ENCODE results near the gene REEP3. TPM values are rescaled to one million over a fixed set of nuclear protein-coding genes. Genes with fewer than 3 reads are reported as not detected.

REEP3 gene
- total RNA-seq, 1 donor: 2.7 TPM

GRCh38 chr10:63584725-63585035 is 63.5 kb downstream of the REEP3 start:
- DNase-seq (ENCODE audit: low read depth in 2 of 3, low spot score in 2 of 3): no peak

- DNase-seq (ENCODE audit: low read depth in 2 of 3, low spot score in 2 of 3): no peak
These were observed 63.8 kb downstream of the REEP3 start for GRCh38 chr10:63585041-63585440.

GRCh38 chr10:63586043-63586442 is 64.8 kb downstream of the REEP3 start:
- no peak for DNase-seq (ENCODE audit: low read depth in 2 of 3, low spot score in 2 of 3)

- no peak for DNase-seq (ENCODE audit: low read depth in 2 of 3, low spot score in 2 of 3)
These were observed 66.0 kb downstream of the REEP3 start for GRCh38 chr10:63587191-63587590.

- no peak for DNase-seq (ENCODE audit: low read depth in 2 of 3, low spot score in 2 of 3)
These were observed 67.4 kb downstream of the REEP3 start for GRCh38 chr10:63588436-63589167.

- no peak for DNase-seq (ENCODE audit: low read depth in 2 of 3, low spot score in 2 of 3)
These were observed 70.6 kb downstream of the REEP3 start for GRCh38 chr10:63591600-63592379.

- DNase-seq (ENCODE audit: low read depth in 2 of 3, low spot score in 2 of 3): no peak
These were observed 72.4 kb downstream of the REEP3 start for GRCh38 chr10:63593576-63593975.

- no peak for DNase-seq (ENCODE audit: low read depth in 2 of 3, low spot score in 2 of 3)
These were observed 73.9 kb downstream of the REEP3 start for GRCh38 chr10:63595072-63595471.

GRCh38 chr10:63596924-63597323 is 75.7 kb downstream of the REEP3 start:
- no peak for DNase-seq (ENCODE audit: low read depth in 2 of 3, low spot score in 2 of 3)

- no peak for DNase-seq (ENCODE audit: low read depth in 2 of 3, low spot score in 2 of 3)
These were observed 79.3 kb downstream of the REEP3 start for GRCh38 chr10:63600540-63600939.

GRCh38 chr10:63603709-63604445 is 82.7 kb downstream of the REEP3 start:
- no peak for DNase-seq (ENCODE audit: low read depth in 2 of 3, low spot score in 2 of 3)

GRCh38 chr10:63605197-63605967 is 84.2 kb downstream of the REEP3 start:
- no peak for DNase-seq (ENCODE audit: low read depth in 2 of 3, low spot score in 2 of 3)

- DNase-seq (ENCODE audit: low read depth in 2 of 3, low spot score in 2 of 3): no peak
These were observed 87.3 kb downstream of the REEP3 start for GRCh38 chr10:63608511-63608910.

GRCh38 chr10:63611078-63611477 is 89.9 kb downstream of the REEP3 start:
- DNase-seq (ENCODE audit: low read depth in 2 of 3, low spot score in 2 of 3): no peak

- no peak for DNase-seq (ENCODE audit: low read depth in 2 of 3, low spot score in 2 of 3)
These were observed 93.2 kb downstream of the REEP3 start for GRCh38 chr10:63614371-63614891.

- no peak for DNase-seq (ENCODE audit: low read depth in 2 of 3, low spot score in 2 of 3)
These were observed 97.4 kb downstream of the REEP3 start for GRCh38 chr10:63618552-63618951.

GRCh38 chr10:63619426-63619825 is 98.2 kb downstream of the REEP3 start:
- DNase-seq (ENCODE audit: low read depth in 2 of 3, low spot score in 2 of 3): no peak

GRCh38 chr10:63622097-63622496 is 100.9 kb downstream of the REEP3 start:
- DNase-seq (ENCODE audit: low read depth in 2 of 3, low spot score in 2 of 3): no peak

GRCh38 chr10:63624701-63625100 is 103.5 kb downstream of the REEP3 start:
- DNase-seq (ENCODE audit: low read depth in 2 of 3, low spot score in 2 of 3): no peak

- no peak for DNase-seq (ENCODE audit: low read depth in 2 of 3, low spot score in 2 of 3)
These were observed 106.2 kb downstream of the REEP3 start for GRCh38 chr10:63627396-63627795.

GRCh38 chr10:63627881-63628296 is 106.7 kb downstream of the REEP3 start:
- no peak for DNase-seq (ENCODE audit: low read depth in 2 of 3, low spot score in 2 of 3)
